ENCODE measurements around the gene CMPK2.
"Not testable (repeated sequence)": the region's sequence is repeated elsewhere in the genome, so short reads cannot be mapped to it uniquely, and the experiment has no call there.

CMPK2 gene

GRCh38 chr2:6865346-6866274 lies at the start of gene CMPK2:
CMPK2 (minus strand) TSS chr2:6865907; CDS start chr2:6865696, 211 bp downstream.
- DNase-seq = peak; percentile 37

GRCh38 chr2:6915399-6915798 lies 49.7 kb upstream of the CMPK2 start:
- DNase-seq = no peak

- DNase-seq = no peak
Measured at GRCh38 chr2:6914828-6915227, 49.1 kb upstream of the CMPK2 start.

GRCh38 chr2:6913415-6914157 lies 47.9 kb upstream of the CMPK2 start:
- DNase-seq = no peak

GRCh38 chr2:6911721-6912120 lies 46.0 kb upstream of the CMPK2 start:
- DNase-seq = no peak

GRCh38 chr2:6909431-6910385 lies 44.0 kb upstream of the CMPK2 start:
- no peak for DNase-seq

- no peak for DNase-seq
Measured at GRCh38 chr2:6908291-6908690, 42.6 kb upstream of the CMPK2 start.

GRCh38 chr2:6906165-6906741 lies 40.5 kb upstream of the CMPK2 start:
- DNase-seq = no peak

- no peak for DNase-seq
Measured at GRCh38 chr2:6905668-6906067, 40.0 kb upstream of the CMPK2 start.

- not testable (repeated sequence) for DNase-seq
Measured at GRCh38 chr2:6902581-6902980, 36.9 kb upstream of the CMPK2 start.

GRCh38 chr2:6896930-6897759 lies 31.4 kb upstream of the CMPK2 start:
- peak; percentile 12 for DNase-seq

- no peak for DNase-seq
Measured at GRCh38 chr2:6893876-6894482, 28.3 kb upstream of the CMPK2 start.

- no peak for DNase-seq
Measured at GRCh38 chr2:6888724-6889123, 23.0 kb upstream of the CMPK2 start.

- DNase-seq = no peak
Measured at GRCh38 chr2:6887751-6888192, 22.1 kb upstream of the CMPK2 start.

GRCh38 chr2:6885968-6886367 lies 20.3 kb upstream of the CMPK2 start:
- no peak for DNase-seq

GRCh38 chr2:6885551-6885950 lies 19.8 kb upstream of the CMPK2 start:
- DNase-seq = no peak

GRCh38 chr2:6883448-6884122 lies 17.9 kb upstream of the CMPK2 start:
- no peak for DNase-seq

- no peak for DNase-seq
Measured at GRCh38 chr2:6881516-6881915, 15.8 kb upstream of the CMPK2 start.

- DNase-seq = no peak
Measured at GRCh38 chr2:6881046-6881445, 15.3 kb upstream of the CMPK2 start.

- no peak for DNase-seq
Measured at GRCh38 chr2:6880200-6880733, 14.6 kb upstream of the CMPK2 start.

Measured in SHP77 treated with DMSO at 0.1 percent for 48 hours (cell line).